ENCODE measurements around the gene ANKRD63. TPM values are rescaled to one million over a fixed set of nuclear protein-coding genes. Genes with fewer than 3 reads are reported as not detected.

Gene ANKRD63
- total RNA-seq, 2 donors from 2014 or later = 0.44 to 1.3 TPM

DNA sequence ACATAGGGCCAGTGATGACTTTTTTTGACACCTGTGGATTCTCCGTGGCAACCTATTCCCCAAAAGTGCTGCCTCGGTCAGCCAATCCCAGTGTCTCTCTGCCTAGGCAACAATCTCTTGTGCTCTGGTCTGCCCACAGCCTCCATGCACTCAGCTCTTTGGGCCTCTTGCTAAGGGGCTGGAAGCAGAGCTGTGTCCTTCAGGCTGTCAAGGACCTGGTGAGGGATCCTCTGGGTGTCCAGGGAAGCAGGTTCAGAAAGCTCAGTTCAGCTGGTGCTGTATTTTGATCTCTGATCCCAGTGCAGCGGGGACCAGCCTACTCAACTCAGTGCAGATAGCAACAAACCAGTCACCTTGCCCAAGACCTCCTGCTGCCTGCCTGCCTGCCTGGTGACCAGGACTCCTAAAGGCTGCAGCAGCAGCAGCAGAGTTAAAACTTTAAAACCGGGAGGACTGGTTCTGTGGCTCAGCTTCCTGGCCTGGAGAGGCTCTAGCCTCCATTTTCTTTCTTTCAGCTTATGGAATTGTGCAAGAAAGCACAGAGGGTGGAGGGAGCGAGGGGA lies 37.8 kb downstream of the ANKRD63 start:
- Histone ChIP-seq H3K4me3 (no peak overlapping the region), H3K36me3 (no peaks in the 10 kb centered on the region), H3K27me3 (no peaks in the 10 kb centered on the region), H3K9me3 (no peaks in the 10 kb centered on the region), H3K4me1 (peaks cover 0 to 12% of the 10 kb centered on the region in 2 donors), H3K27ac (no peak overlapping the region)
- no peak for DNase-seq (ENCODE audit: low spot score)
- TF ChIP-seq, protein P1, sequence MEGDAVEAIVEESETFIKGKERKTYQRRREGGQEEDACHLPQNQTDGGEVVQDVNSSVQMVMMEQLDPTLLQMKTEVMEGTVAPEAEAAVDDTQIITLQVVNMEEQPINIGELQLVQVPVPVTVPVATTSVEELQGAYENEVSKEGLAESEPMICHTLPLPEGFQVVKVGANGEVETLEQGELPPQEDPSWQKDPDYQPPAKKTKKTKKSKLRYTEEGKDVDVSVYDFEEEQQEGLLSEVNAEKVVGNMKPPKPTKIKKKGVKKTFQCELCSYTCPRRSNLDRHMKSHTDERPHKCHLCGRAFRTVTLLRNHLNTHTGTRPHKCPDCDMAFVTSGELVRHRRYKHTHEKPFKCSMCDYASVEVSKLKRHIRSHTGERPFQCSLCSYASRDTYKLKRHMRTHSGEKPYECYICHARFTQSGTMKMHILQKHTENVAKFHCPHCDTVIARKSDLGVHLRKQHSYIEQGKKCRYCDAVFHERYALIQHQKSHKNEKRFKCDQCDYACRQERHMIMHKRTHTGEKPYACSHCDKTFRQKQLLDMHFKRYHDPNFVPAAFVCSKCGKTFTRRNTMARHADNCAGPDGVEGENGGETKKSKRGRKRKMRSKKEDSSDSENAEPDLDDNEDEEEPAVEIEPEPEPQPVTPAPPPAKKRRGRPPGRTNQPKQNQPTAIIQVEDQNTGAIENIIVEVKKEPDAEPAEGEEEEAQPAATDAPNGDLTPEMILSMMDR (IDR thresholded peaks at IDR 0.05) = no peak

DNA sequence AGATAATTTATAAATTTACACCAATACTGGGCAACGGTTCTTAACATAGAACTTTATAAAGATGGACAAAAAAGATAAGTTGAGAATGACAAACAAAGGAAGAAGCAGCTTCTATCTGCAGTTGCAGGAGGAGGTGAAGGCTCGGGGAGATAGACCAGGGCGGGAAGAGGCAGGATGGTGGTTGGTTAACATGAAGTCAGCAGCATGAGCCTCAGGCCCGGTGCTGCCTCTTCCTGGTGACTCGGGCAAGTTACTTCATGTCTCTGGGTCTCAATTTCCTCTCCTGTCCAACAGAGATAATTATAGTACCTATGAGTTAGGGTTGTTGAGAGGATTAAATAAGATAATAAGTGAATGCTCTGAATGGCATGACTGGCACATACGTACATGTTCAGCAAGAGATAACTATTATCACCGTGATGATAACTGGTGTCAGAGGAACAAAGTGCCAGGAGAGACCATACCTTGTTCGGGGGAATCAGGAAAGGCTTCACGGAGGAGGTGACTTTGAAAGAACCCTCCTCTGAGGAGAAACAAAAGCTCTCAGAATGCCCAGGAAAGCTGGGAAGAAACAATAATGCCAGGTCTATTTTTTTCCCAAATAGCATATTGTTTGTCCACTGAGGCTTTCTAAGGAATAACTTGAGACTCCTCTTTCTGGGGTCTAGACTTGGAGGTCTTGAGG lies 39.6 kb downstream of the ANKRD63 start:
- no peak overlapping the region for H3K4me3 ChIP-seq
- TF ChIP-seq, protein P1 (IDR thresholded peaks at IDR 0.05) = no peak
- no peak overlapping the region for H3K27ac ChIP-seq
- H3K4me1 ChIP-seq = peaks cover 0 to 16% of the 10 kb centered on the region in 2 donors
- DNase-seq (ENCODE audit: low spot score) = no peak
- H3K36me3 ChIP-seq = no peaks in the 10 kb centered on the region
- H3K9me3 ChIP-seq = no peaks in the 10 kb centered on the region
- H3K27me3 ChIP-seq = no peaks in the 10 kb centered on the region

DNA sequence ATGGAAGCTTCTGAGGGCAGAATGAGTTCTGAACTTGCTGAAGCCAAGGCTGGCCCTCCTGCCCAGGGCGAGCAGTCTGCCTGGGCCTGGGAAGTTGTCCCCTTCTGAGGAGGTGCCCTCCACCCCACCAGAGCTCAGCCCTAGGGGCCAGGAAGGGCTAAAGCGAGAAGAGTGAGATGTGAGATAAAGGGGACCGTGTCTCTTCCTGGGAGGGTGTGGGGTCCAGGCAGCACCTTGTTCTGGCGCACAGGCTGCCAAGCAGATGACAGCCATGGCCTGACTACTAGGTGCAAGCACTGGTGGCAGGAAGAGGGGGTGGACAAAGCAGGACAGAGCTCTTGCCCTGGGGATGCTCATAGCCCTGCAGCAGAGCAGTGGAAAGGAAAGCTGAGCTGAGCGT lies 40.3 kb downstream of the ANKRD63 start:
- Histone ChIP-seq H3K27ac (no peak overlapping the region), H3K36me3 (no peaks in the 10 kb centered on the region), H3K27me3 (no peaks in the 10 kb centered on the region), H3K4me3 (no peak overlapping the region), H3K9me3 (no peaks in the 10 kb centered on the region), H3K4me1 (peaks cover 0 to 16% of the 10 kb centered on the region in 2 donors)
- DNase-seq (ENCODE audit: low spot score) = no peak
- TF ChIP-seq, protein P1 (IDR thresholded peaks at IDR 0.05) = no peak

DNA sequence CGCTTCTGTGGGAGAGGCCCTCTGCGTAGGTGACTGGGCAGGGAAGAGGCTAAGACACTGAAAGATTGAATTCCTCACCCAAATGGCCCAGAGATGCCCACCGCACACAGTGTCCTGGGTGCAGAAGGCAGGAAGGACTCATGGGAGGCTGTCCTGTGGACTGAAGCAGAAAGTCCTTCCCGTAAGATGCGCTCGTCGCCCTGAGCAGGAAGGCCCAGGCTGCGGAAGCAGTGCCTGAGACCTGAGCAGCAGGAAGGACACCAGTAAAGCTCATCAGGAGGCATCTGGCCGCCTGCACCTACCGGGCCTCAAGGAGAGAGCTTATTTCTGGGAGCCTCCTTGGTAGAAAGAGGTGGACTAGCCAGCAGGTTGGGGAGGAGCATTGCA lies 40.7 kb downstream of the ANKRD63 start:
- peaks cover 0 to 16% of the 10 kb centered on the region in 2 donors for H3K4me1 ChIP-seq
- no peaks in the 10 kb centered on the region for H3K27me3 ChIP-seq
- TF ChIP-seq, protein P1 (IDR thresholded peaks at IDR 0.05) = no peak
- DNase-seq (ENCODE audit: low spot score) = no peak
- no peak overlapping the region for H3K4me3 ChIP-seq
- H3K27ac ChIP-seq = no peak overlapping the region
- no peaks in the 10 kb centered on the region for H3K9me3 ChIP-seq
- no peaks in the 10 kb centered on the region for H3K36me3 ChIP-seq

DNA sequence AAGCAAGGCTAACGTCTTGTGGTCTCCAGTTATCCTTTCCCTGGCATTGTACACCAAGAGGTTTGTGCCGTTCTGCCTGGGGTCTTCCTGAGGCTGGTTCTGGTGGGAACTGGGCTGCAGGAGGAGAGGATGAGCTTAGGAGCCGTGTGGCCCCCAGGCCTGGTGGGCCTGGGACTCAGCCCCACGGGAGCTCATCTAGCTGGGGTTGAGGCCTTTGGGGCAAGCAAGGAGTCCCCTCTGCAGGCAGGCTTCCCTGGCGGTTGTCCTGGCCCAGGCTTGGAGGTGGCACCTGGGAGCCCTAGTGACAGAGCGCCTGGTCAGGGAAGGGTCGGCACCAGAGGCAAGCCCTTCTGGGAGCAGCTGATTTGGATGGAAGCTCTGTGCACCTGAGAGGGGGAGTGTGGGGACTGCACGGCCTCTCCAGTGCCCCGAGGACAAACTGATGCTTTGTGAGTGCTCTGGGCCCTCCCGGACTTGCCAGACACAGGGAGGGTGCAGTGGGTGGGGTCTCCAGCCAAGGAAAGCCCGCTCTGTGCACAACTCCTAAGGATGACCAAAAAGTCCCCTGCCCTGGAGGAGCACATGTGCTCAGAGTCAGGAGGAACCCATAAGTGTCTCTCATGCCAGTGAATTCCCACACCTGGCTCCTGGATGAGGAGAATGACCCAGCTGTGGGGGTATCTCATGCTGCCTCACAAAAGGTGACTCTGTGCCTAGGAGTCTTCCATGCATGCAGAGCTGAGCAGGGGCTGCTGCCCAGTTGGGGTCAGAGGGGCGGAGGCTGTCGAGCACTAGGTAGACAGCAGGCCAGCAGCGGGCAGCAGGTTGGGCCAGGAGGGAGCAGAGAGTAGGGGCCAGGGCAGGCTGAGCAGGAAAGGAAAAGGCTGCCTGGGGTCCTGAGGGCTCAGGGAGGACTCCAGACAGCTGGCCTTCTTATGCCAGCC lies 41.3 kb downstream of the ANKRD63 start:
- no peaks in the 10 kb centered on the region for H3K9me3 ChIP-seq
- peak; percentile 30 for DNase-seq (ENCODE audit: low spot score)
- H3K4me3 ChIP-seq = no peak overlapping the region
- no peaks in the 10 kb centered on the region for H3K27me3 ChIP-seq
- no peaks in the 10 kb centered on the region for H3K36me3 ChIP-seq
- TF ChIP-seq, protein P1 (IDR thresholded peaks at IDR 0.05) = no peak
- H3K27ac ChIP-seq = no peak overlapping the region
- H3K4me1 ChIP-seq = peaks cover 0 to 16% of the 10 kb centered on the region in 2 donors

Measured in right atrium auricular region (tissue), 2 donors.